ENCODE results near the gene PBX3. TPM values are rescaled to one million over a fixed set of nuclear protein-coding genes. Genes with fewer than 3 reads are reported as not detected.

PBX3 gene
- total RNA-seq, 4 donors from 2014 or later: 18.0 to 33.5 (median 24.2) TPM

- no peak for DNase-seq (ENCODE audit: low spot score in 2 of 2)
- no peak for TF ChIP-seq CTCF (IDR thresholded peaks at IDR 0.05)
- no peak for TF ChIP-seq EP300 (IDR thresholded peaks at IDR 0.05)
- TF ChIP-seq POLR2A (IDR thresholded peaks at IDR 0.05): no peak
- Histone ChIP-seq H3K4me3 (no peak overlapping the region), H3K27ac (no peak overlapping the region), H3K27me3 (no peaks in the 10 kb centered on the region), H3K9me3 (no peaks in the 10 kb centered on the region), H3K4me1 (no peaks in the 10 kb centered on the region), H3K36me3 (no peaks in the 10 kb centered on the region)
- 96 to 97% methylated on average over 2 of the region's 2 CpGs for WGBS, 2 donors
Measured at GRCh38 chr9:125896964-125897363, 149.8 kb downstream of the PBX3 start.

- no peaks in the 10 kb centered on the region for H3K4me1 ChIP-seq
- DNase-seq (ENCODE audit: low spot score in 2 of 2): no peak
Measured at GRCh38 chr9:125897481-125897880, 150.3 kb downstream of the PBX3 start.

GRCh38 chr9:125902214-125902613 is 155.0 kb downstream of the PBX3 start:
- WGBS, 2 donors: 49 to 56% methylated on average over 3 of the region's 3 CpGs

More at GRCh38 chr9:125897481-125897880, 150.3 kb downstream of the PBX3 start:
- H3K27ac ChIP-seq: no peak overlapping the region
- TF ChIP-seq POLR2A (IDR thresholded peaks at IDR 0.05) (no peak), CTCF (IDR thresholded peaks at IDR 0.05) (no peak), EP300 (IDR thresholded peaks at IDR 0.05) (no peak)
- H3K4me3 ChIP-seq: no peak overlapping the region
- no peaks in the 10 kb centered on the region for H3K36me3 ChIP-seq
- WGBS, 2 donors: 98 to 100% methylated on average over 2 of the region's 2 CpGs
- no peaks in the 10 kb centered on the region for H3K27me3 ChIP-seq
- no peaks in the 10 kb centered on the region for H3K9me3 ChIP-seq

GRCh38 chr9:125902831-125903512 is 155.8 kb downstream of the PBX3 start:
- 86 to 91% methylated on average over 2 of the region's 2 CpGs for whole genome bisulfite sequencing, 2 donors
- no peak for DNase-seq (ENCODE audit: low spot score in 2 of 2)
- no peaks in the 10 kb centered on the region for H3K9me3 ChIP-seq
- H3K27ac ChIP-seq: no peak overlapping the region
- H3K27me3 ChIP-seq: no peaks in the 10 kb centered on the region
- no peak for TF ChIP-seq CTCF (IDR thresholded peaks at IDR 0.05)
- no peak for TF ChIP-seq EP300 (IDR thresholded peaks at IDR 0.05)
- TF ChIP-seq POLR2A (IDR thresholded peaks at IDR 0.05): no peak
- H3K4me3 ChIP-seq: no peak overlapping the region
- no peaks in the 10 kb centered on the region for H3K36me3 ChIP-seq
- peaks cover 0 to 17% (median 0%) of the 10 kb centered on the region in 4 donors for H3K4me1 ChIP-seq

More at GRCh38 chr9:125902214-125902613, 155.0 kb downstream of the PBX3 start:
- Histone ChIP-seq H3K4me1 (peaks cover 0 to 17% (median 0%) of the 10 kb centered on the region in 4 donors), H3K9me3 (no peaks in the 10 kb centered on the region), H3K27ac (no peak overlapping the region), H3K36me3 (no peaks in the 10 kb centered on the region), H3K27me3 (no peaks in the 10 kb centered on the region), H3K4me3 (no peak overlapping the region)
- no peak for TF ChIP-seq EP300 (IDR thresholded peaks at IDR 0.05)
- no peak for TF ChIP-seq POLR2A (IDR thresholded peaks at IDR 0.05)
- no peak for TF ChIP-seq CTCF (IDR thresholded peaks at IDR 0.05)
- no peak for DNase-seq (ENCODE audit: low spot score in 2 of 2)

- WGBS, 2 donors: 62 to 73% methylated on average over 5 of the region's 5 CpGs
- Histone ChIP-seq H3K27me3 (no peaks in the 10 kb centered on the region), H3K36me3 (no peaks in the 10 kb centered on the region), H3K27ac (no peak overlapping the region), H3K4me3 (no peak overlapping the region), H3K4me1 (peaks cover 0 to 17% (median 0%) of the 10 kb centered on the region in 4 donors), H3K9me3 (no peaks in the 10 kb centered on the region)
- DNase-seq (ENCODE audit: low spot score in 2 of 2): no peak
- TF ChIP-seq POLR2A (IDR thresholded peaks at IDR 0.05) (no peak), EP300 (IDR thresholded peaks at IDR 0.05) (no peak), CTCF (IDR thresholded peaks at IDR 0.05) (no peak)
Measured at GRCh38 chr9:125904155-125904851, 157.1 kb downstream of the PBX3 start.
